Right lobe of liver (tissue), 6 donors: Measurements from ENCODE around the gene FAH. TPM values are rescaled to one million over a fixed set of nuclear protein-coding genes. Genes with fewer than 3 reads are reported as not detected.

Source experiments
- ATAC-seq, 4 donors: fragments of 200-7000 bp; cut with Tn5 transposase; one replicate each; pipeline ENCODE4 v1.9.1; 2020; ENCODE audit warnings: mild to moderate bottlenecking in 4 of 4, moderate library complexity in 4 of 4
- DNase-seq, 3 donors: peaks; one replicate each; pipeline ENCODE4 v3.0.0-alpha.2; 2020
- H3K27ac ChIP-seq, 3 donors: fragments of 200-600 bp; one replicate each; pipeline ENCODE4 v1.8.0; 2022
- H3K27me3 ChIP-seq, 2 donors: fragments of 200-600 bp; one replicate each; pipeline ENCODE4 v1.8.0; 2022
- H3K36me3 ChIP-seq, 4 donors: fragments of 200-600 bp; sonication (generic) in 1 of 4; one replicate each; pipeline versions ENCODE4 v1.5.1 to v1.8.0; 2017 to 2022; ENCODE audit warnings: control low read depth in 1 of 4
- H3K4me1 ChIP-seq, 4 donors: fragments of 200-600 bp; sonication (generic) in 1 of 4; one replicate each; pipeline versions ENCODE4 v1.5.1 to v1.8.0; 2017 to 2022; ENCODE audit warnings: control low read depth in 1 of 4
- H3K4me3 ChIP-seq, 3 donors: fragments of 200-600 bp; one replicate each; pipeline ENCODE4 v1.8.0; 2022
- H3K9me3 ChIP-seq, 4 donors: fragments of 200-600 bp; sonication (generic) in 1 of 4; one replicate each; pipeline versions ENCODE4 v1.5.1 to v1.8.0; 2017 to 2022; ENCODE audit warnings: control low read depth in 1 of 4
- CTCF ChIP-seq, 4 donors: fragments of 200-600 bp in 3 of 4; fragments of 450-650 bp in 1 of 4; IDR thresholded peaks; one replicate each; pipeline versions ENCODE4 v1.5.1 to v1.8.0; 2016 to 2022; ENCODE audit warnings: antibody characterized with exemption in 4 of 4, mild to moderate bottlenecking in 2 of 4
- POLR2A ChIP-seq: fragments of 450-650 bp; IDR thresholded peaks from one replicate; pipeline ENCODE4 v1.6.1; 2017; ENCODE audit warnings: antibody characterized with exemption, mild to moderate bottlenecking
- WGBS: methylation state at CpG from one replicate; pipeline ENCODE4 v1.1.6; 2018; ENCODE audit warnings: low coverage, low lambda C conversion rate; ENCODE audit not compliant: insufficient coverage; ENCODE audit errors: missing lambda C conversion rate; 5-methylcytosine and 5-hydroxymethylcytosine counted together
- intact Hi-C, 2 donors: fragments of 100-400 bp; cut with DNase I; formaldehyde crosslinking; loops; one replicate each; pipeline versions ENCODE4 v1.11.2 to v1.14.1; 2022
- total RNA-seq, 6 experiments: library from RNA; depleted of rRNA in 2 of 6; stranded (reverse); fragments of >200 nt in 2 of 6; fragmentation: NEBNext Ultra II Directional in 3 of 6; extraction: Animal tissue kit (Norgen Biotek cat#: 25700) in 3 of 6; gene quantifications; one replicate each; pipeline versions ENCODE4 v1.1.0 to v1.2.4, GENCODE V29; 2016 to 2023
- donor health status: DM: no; HTN: yes; CAD: no.
- donor health status: DM: no; HTN: no; CAD: no.
- donor health status: DM: no; HTN: no; CAD: no.
- donor health status: DM: no; HTN: yes; CAD: no.
- donor health status: DM: no; HTN: yes; CAD: no.

Gene FAH
- total RNA-seq, 6 experiments from 2014 or later = 164 to 250 (median 219) TPM

GRCh38 chr15:80216141-80216540 lies 63.3 kb downstream of the FAH start:
- TF ChIP-seq POLR2A (no peak), CTCF (IDR thresholded peaks at IDR 0.05) (no peak)
- ATAC-seq (no peak), DNase-seq (no peak)
- intact Hi-C loops = no loop called here
- no peak overlapping the region for H3K4me3 ChIP-seq
- no peaks in the 10 kb centered on the region for H3K36me3 ChIP-seq
- H3K27me3 ChIP-seq = no peaks in the 10 kb centered on the region
- no peak overlapping the region for H3K27ac ChIP-seq
- peaks cover 0 to 19% (median 6%) of the 10 kb centered on the region in 4 donors for H3K4me1 ChIP-seq
- H3K9me3 ChIP-seq = no peaks in the 10 kb centered on the region
- WGBS = 95% methylated on average over 5 of the region's 5 CpGs

DNA sequence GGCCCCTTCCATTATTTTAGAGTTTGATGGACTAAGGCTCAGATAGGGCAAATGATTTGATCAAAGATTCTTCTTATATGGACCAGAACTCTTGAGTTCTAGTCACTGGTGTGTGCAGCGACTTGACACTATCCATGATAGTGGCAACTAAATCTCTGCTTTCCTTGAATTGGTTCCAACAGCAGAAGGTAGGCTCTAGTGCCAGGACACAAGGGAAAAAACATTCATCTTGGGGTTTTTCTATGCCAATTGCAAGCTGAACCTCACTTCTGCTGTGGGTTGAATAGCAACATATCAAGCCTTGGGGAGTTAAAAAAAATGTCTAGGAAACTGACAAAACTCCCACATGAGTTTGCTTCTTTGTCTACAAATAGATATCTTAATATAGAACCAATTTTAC lies 64.1 kb downstream of the FAH start:
- Histone ChIP-seq H3K9me3 (no peaks in the 10 kb centered on the region), H3K27me3 (no peaks in the 10 kb centered on the region), H3K36me3 (no peaks in the 10 kb centered on the region), H3K4me1 (peaks cover 0 to 12% (median 4%) of the 10 kb centered on the region in 4 donors), H3K27ac (no peak overlapping the region), H3K4me3 (no peak overlapping the region)
- DNase-seq = no peak
- ATAC-seq = no peak
- WGBS = 100% methylated on average over 1 of the region's 1 CpG
- intact Hi-C loops = no loop called here
- TF ChIP-seq POLR2A (no peak), CTCF (IDR thresholded peaks at IDR 0.05) (no peak)

GRCh38 chr15:80217327-80217900 lies 64.6 kb downstream of the FAH start:
- Histone ChIP-seq H3K36me3 (no peaks in the 10 kb centered on the region), H3K4me3 (no peak overlapping the region), H3K4me1 (peaks cover 0 to 8% (median 3%) of the 10 kb centered on the region in 4 donors), H3K27me3 (no peaks in the 10 kb centered on the region), H3K9me3 (no peaks in the 10 kb centered on the region), H3K27ac (no peak overlapping the region)
- intact Hi-C loops = no loop called here
- WGBS = 90% methylated on average over 3 of the region's 4 CpGs
- DNase-seq (no peak), ATAC-seq (no peak)
- TF ChIP-seq CTCF (IDR thresholded peaks at IDR 0.05) (no peak), POLR2A (no peak)

- intact Hi-C loops = no loop called here
- H3K9me3 ChIP-seq = no peaks in the 10 kb centered on the region
- H3K36me3 ChIP-seq = no peaks in the 10 kb centered on the region
- H3K27ac ChIP-seq = no peak overlapping the region
- WGBS = 100% methylated on average over 1 of the region's 2 CpGs
- TF ChIP-seq CTCF (IDR thresholded peaks at IDR 0.05) (no peak), POLR2A (no peak)
- DNase-seq = no peak
- H3K4me3 ChIP-seq = no peak overlapping the region
- no peak for ATAC-seq
- H3K4me1 ChIP-seq = peaks cover 0 to 8% (median 3%) of the 10 kb centered on the region in 4 donors
- no peaks in the 10 kb centered on the region for H3K27me3 ChIP-seq
Observed at GRCh38 chr15:80219955-80220354, 67.2 kb downstream of the FAH start.
